Measurements from ENCODE around the gene TLCD2.
"Not testable (repeated sequence)": the region's sequence is repeated elsewhere in the genome, so short reads cannot be mapped to it uniquely, and the experiment has no call there.

TLCD2 gene

GRCh38 chr17:1684378-1685189, 25.6 kb downstream of the TLCD2 start, which contains the start of gene PRPF8:
Gene PRPF8, minus strand, starts transcription at chr17:1684867. Its CDS starts 296 bp downstream, at chr17:1684571.
- peak; percentile 99 for DNase-seq (ENCODE audit: low spot score)

- no peak for DNase-seq (ENCODE audit: low spot score)
Measured at GRCh38 chr17:1683459-1683858, 26.7 kb downstream of the TLCD2 start.

GRCh38 chr17:1676401-1676800, 33.8 kb downstream of the TLCD2 start:
- DNase-seq (ENCODE audit: low spot score), result no peak

- DNase-seq (ENCODE audit: low spot score), result peak; percentile 36
Measured at GRCh38 chr17:1673041-1673785, 37.0 kb downstream of the TLCD2 start.

- DNase-seq (ENCODE audit: low spot score), result not testable (repeated sequence)
Measured at GRCh38 chr17:1663934-1664333, 46.2 kb downstream of the TLCD2 start.

GRCh38 chr17:1661045-1661444, 49.1 kb downstream of the TLCD2 start:
- no peak for DNase-seq (ENCODE audit: low spot score)

- no peak for DNase-seq (ENCODE audit: low spot score)
Measured at GRCh38 chr17:1658100-1658499, 52.1 kb downstream of the TLCD2 start.

- no peak for DNase-seq (ENCODE audit: low spot score)
Measured at GRCh38 chr17:1653735-1654134, 56.4 kb downstream of the TLCD2 start.

- DNase-seq (ENCODE audit: low spot score), result not testable (repeated sequence)
Measured at GRCh38 chr17:1652794-1653193, 57.4 kb downstream of the TLCD2 start.

Measured in CD4-positive, alpha-beta T cell treated with Interleukin-2 at 100 ng/mL for 4 hours (primary cell).